Astrocyte (in vitro differentiated cells and primary cell): Measurements from ENCODE around the gene PHLDA2. TPM values are rescaled to one million over a fixed set of nuclear protein-coding genes. Genes with fewer than 3 reads are reported as not detected.
A peak's percentile ranks its signal among the peaks of the same experiment; 100 is the strongest.

Source experiments
- DNase-seq: peaks from one replicate; pipeline ENCODE4 v3.0.0-alpha.2; 2010; ENCODE audit warnings: low read depth
- FAIRE-seq: peaks from 2 replicates; lab custom pipeline; 2011; peaks lifted over from hg19 to GRCh38; lab: Jason Lieb, UNC
- H2AFZ ChIP-seq: 2 replicates; pipeline ENCODE4 v1.6.0; 2012; ENCODE audit warnings: low read depth, low read length, inconsistent platforms
- H3K27ac ChIP-seq: 2 replicates; pipeline ENCODE4 v1.5.1; 2011; ENCODE audit warnings: low read depth, low read length, inconsistent platforms
- H3K27me3 ChIP-seq: 2 replicates; pipeline ENCODE4 v1.6.0; 2011; ENCODE audit warnings: low read length, inconsistent platforms; ENCODE audit not compliant: insufficient read depth
- H3K36me3 ChIP-seq: 2 replicates; pipeline ENCODE4 v1.5.1; 2011; ENCODE audit warnings: low read length, inconsistent platforms; ENCODE audit not compliant: insufficient read depth
- H3K4me1 ChIP-seq: 2 replicates; pipeline ENCODE4 v1.5.1; 2011; ENCODE audit warnings: low read length, inconsistent platforms; ENCODE audit not compliant: insufficient read depth
- H3K4me2 ChIP-seq: 2 replicates; pipeline ENCODE4 v1.6.0; 2012; ENCODE audit warnings: low read length, inconsistent platforms
- H3K4me3 ChIP-seq: 2 replicates; pipeline ENCODE4 v1.5.1; 2011; ENCODE audit warnings: low read depth, mild to moderate bottlenecking, low read length, inconsistent platforms; ENCODE audit not compliant: insufficient read depth
- H3K79me2 ChIP-seq: 2 replicates; pipeline ENCODE4 v1.6.0; 2012; ENCODE audit warnings: mild to moderate bottlenecking, low read length, inconsistent platforms; ENCODE audit not compliant: insufficient read depth
- H3K9ac ChIP-seq: 2 replicates; pipeline ENCODE4 v1.6.0; 2012; ENCODE audit warnings: mild to moderate bottlenecking, low read length, inconsistent platforms
- H3K9me3 ChIP-seq: 2 replicates; pipeline ENCODE4 v1.5.1; 2012; ENCODE audit warnings: low read depth, mild to moderate bottlenecking, low read length, inconsistent platforms; ENCODE audit not compliant: insufficient read depth
- H4K20me1 ChIP-seq: 2 replicates; pipeline ENCODE4 v1.6.0; 2012; ENCODE audit warnings: low read length, inconsistent platforms; ENCODE audit not compliant: insufficient read depth
- H3K27ac Mint-ChIP-seq: one replicate; pipeline ENCODE4 v1.8.0; 2021; ENCODE audit warnings: mild to moderate bottlenecking, mixed read lengths; ENCODE audit not compliant: unreplicated experiment
- H3K27me3 Mint-ChIP-seq: one replicate; pipeline ENCODE4 v1.8.0; 2021; ENCODE audit warnings: low read depth, mixed read lengths; ENCODE audit not compliant: unreplicated experiment
- H3K36me3 Mint-ChIP-seq: one replicate; pipeline ENCODE4 v1.8.0; 2021; ENCODE audit warnings: low read depth, mixed read lengths; ENCODE audit not compliant: unreplicated experiment
- H3K4me1 Mint-ChIP-seq: one replicate; pipeline ENCODE4 v1.8.0; 2021; ENCODE audit warnings: low read depth, mixed read lengths; ENCODE audit not compliant: unreplicated experiment
- H3K4me3 Mint-ChIP-seq: one replicate; pipeline ENCODE4 v1.8.0; 2021; ENCODE audit warnings: mild to moderate bottlenecking, moderate library complexity, mixed read lengths; ENCODE audit not compliant: unreplicated experiment
- H3K9me3 Mint-ChIP-seq: one replicate; pipeline ENCODE4 v1.8.0; 2021; ENCODE audit warnings: mild to moderate bottlenecking, mixed read lengths; ENCODE audit not compliant: unreplicated experiment
- CTCF ChIP-seq: IDR thresholded peaks from 2 replicates; pipeline ENCODE4 v1.5.1; 2011; ENCODE audit warnings: low read depth, mild to moderate bottlenecking, inconsistent platforms, low read length, moderate library complexity; ENCODE audit not compliant: insufficient read depth
- EZH2 ChIP-seq: IDR thresholded peaks from 2 replicates; pipeline ENCODE4 v1.6.1; 2012; ENCODE audit warnings: mild to moderate bottlenecking, low read length, inconsistent platforms; ENCODE audit not compliant: insufficient read depth
- total RNA-seq: library from RNA; stranded (reverse); gene quantifications from 2 replicates; pipeline ENCODE4 v1.2.1, GENCODE V29; 2021

The PHLDA2 gene
- total RNA-seq, 1 donor from 2014 or later, result 78.8 TPM

GRCh38 chr11:2886191-2886894 is 42.9 kb downstream of the PHLDA2 start:
- no peaks in the 10 kb centered on the region for H3K79me2 ChIP-seq
- no peaks in the 10 kb centered on the region for H3K36me3 ChIP-seq
- peak overlapping the region; percentile 56 for H2AFZ ChIP-seq
- no peaks in the 10 kb centered on the region for H3K9me3 Mint-ChIP-seq
- peaks cover 8% of the 10 kb centered on the region for H4K20me1 ChIP-seq
- peak overlapping the region; percentile 28 for H3K4me3 ChIP-seq
- no peaks in the 10 kb centered on the region for H3K9me3 ChIP-seq
- no peaks in the 10 kb centered on the region for H3K36me3 Mint-ChIP-seq
- H3K27me3 ChIP-seq, result no peaks in the 10 kb centered on the region
- no peak overlapping the region for H3K4me3 Mint-ChIP-seq
- TF ChIP-seq CTCF (no peak), EZH2 (no peak)
- H3K4me1 Mint-ChIP-seq, result no peaks in the 10 kb centered on the region
- FAIRE-seq (no peak), DNase-seq (no peak)
- H3K9ac ChIP-seq, result peak overlapping the region; percentile 35
- H3K27ac Mint-ChIP-seq, result no peak overlapping the region
- peaks cover 10% of the 10 kb centered on the region for H3K4me1 ChIP-seq
- peaks cover 31% of the 10 kb centered on the region for H3K27me3 Mint-ChIP-seq
- H3K4me2 ChIP-seq, result peak overlapping the region; percentile 71
- no peak overlapping the region for H3K27ac ChIP-seq

GRCh38 chr11:2885678-2886081 is 43.5 kb downstream of the PHLDA2 start, which contains the start of gene CDKN1C:
CDKN1C (minus strand) TSS chr11:2885775; CDS start chr11:2885456, 319 bp downstream.
- peak within 1 kb of the TSS; percentile 91 for H3K4me2 ChIP-seq
- no peaks in the 10 kb centered on the region for H3K9me3 ChIP-seq
- peak within 1 kb of the TSS; percentile 79 for H2AFZ ChIP-seq
- H3K9ac ChIP-seq, result peak within 1 kb of the TSS; percentile 47
- H3K4me1 ChIP-seq, result peaks cover 10% of the 10 kb centered on the region
- DNase-seq (peak; percentile 54), FAIRE-seq (no peak)
- no peaks in the 10 kb centered on the region for H3K27me3 ChIP-seq
- H3K4me3 ChIP-seq, result peak within 1 kb of the TSS; percentile 58
- no peaks in the 10 kb centered on the region for H3K79me2 ChIP-seq
- Mint-ChIP-seq H3K9me3 (no peaks in the 10 kb centered on the region), H3K4me1 (no peaks in the 10 kb centered on the region), H3K4me3 (peak within 1 kb of the TSS; percentile 61), H3K27me3 (peaks cover 36% of the 10 kb centered on the region), H3K36me3 (no peaks in the 10 kb centered on the region), H3K27ac (no peak within 1 kb of the TSS)
- H4K20me1 ChIP-seq, result peaks cover 8% of the 10 kb centered on the region
- H3K36me3 ChIP-seq, result no peaks in the 10 kb centered on the region
- H3K27ac ChIP-seq, result no peak within 1 kb of the TSS
- TF ChIP-seq CTCF (no peak), EZH2 (no peak)
